Measurements from ENCODE around the gene PLCH2.
"Not testable (repeated sequence)": the region's sequence is repeated elsewhere in the genome, so short reads cannot be mapped to it uniquely, and the experiment has no call there.

The PLCH2 gene

GRCh38 chr1:2476061-2476999 lies at the start of gene PLCH2:
Gene PLCH2, plus strand, starts transcription at chr1:2476289. Its CDS starts 300 bp downstream, at chr1:2476589.
- no peak for DNase-seq

DNA sequence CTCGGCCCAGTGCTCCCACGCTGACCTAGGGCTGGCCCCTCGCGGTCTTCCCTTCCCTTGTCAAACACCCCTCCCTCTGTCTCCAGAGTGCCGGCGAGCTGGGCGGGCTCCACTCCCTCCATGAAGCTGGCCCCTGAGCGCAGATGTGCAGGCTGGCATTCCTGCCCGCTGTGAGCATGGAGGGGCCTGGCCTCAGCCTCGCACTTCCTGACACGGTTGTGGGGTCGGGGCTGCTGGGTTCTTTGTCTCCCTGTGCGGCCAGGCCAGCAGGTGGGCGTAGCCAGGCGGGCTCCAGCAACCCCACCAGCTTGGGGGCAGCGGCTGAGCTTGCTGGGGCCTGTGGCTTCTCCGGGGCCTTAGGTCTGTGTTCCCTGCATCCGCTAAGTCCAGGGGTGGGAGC lies 49.5 kb upstream of the PLCH2 start:
- no peak for DNase-seq

GRCh38 chr1:2427051-2427450 lies 49.0 kb upstream of the PLCH2 start:
- no peak for DNase-seq

DNA sequence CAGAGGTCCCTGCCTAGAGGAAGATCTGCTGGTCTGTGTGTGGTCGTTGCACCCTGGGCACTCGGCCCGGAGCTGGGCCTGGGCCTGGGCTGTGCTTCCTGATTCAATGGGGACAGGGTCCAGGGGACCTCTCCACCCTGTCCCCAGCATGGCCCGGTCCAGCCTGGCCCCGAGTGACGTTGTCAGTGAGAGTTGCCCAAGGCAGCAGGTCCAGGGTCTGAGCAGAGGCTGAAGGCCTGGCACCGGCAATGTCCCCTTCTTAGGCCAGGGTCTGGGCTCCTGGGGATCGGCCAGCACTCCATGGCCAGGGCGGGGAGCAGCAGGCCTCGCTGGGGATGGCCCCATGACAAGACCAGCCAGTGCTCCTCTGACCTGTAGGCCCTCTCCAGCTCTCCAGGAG lies 48.1 kb upstream of the PLCH2 start:
- DNase-seq = no peak

GRCh38 chr1:2428490-2428889 lies 47.6 kb upstream of the PLCH2 start:
- DNase-seq = no peak

- DNase-seq = no peak
Observed at GRCh38 chr1:2429780-2430591, 46.1 kb upstream of the PLCH2 start.

DNA sequence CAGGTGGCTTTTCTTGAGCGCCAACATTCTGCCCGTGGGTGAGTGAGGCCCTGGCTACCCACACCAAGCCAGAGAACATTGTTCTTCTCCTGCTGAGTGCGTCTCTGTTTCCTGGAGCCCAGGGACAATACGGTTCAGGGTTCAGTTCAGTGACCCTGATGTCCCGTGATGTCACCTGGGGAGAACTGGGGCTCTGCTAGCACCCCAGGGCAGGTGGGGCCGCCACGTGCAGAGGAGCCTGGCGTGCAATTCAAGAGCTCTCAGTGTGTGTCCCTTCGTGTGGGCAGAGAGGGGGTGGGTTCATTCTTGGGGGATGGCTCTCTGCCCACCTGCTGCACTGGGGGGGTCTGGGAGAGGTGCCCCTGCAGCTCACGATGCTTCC lies 45.5 kb upstream of the PLCH2 start:
- DNase-seq = no peak

DNA sequence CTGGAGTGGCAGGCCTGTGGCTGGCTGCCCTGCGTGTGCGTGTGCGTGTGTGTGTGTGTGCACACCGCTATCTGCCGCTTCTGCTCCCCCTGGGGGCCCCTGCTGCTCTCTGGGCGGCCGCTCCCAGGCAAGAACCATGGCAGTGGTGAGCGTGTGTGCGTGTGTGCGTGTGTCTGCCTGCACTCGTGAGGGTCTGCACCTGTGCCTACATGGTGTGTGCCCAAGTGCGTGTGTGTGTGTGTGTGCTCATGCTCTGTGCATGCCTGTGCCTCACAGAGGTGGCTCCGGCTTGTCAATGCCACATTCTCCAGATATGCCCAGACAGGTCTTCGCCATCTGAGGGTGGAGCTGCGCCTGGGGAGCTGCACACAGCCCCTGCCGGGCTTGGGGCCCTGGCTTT lies 45.0 kb upstream of the PLCH2 start:
- DNase-seq = no peak

DNA sequence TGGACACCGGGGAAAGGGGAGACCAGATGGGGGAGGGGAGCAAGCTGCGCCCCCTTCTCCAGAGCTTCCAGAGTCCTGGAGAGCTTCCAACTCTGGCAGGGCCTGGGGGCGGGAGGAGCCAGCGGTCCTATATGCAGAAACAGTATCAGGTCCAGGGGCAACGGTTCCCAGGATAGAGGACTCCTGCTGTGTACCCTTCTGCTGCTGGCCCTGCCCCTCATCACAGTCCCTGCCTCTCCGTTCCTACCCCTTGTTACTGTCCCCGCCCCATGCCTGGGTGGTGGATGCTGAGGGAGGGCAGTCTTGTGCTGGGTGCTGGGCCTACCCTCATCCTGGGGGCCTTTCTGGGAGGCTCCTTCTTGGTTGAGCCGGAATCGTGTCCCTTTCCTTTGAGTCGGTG lies 44.6 kb upstream of the PLCH2 start:
- no peak for DNase-seq

DNA sequence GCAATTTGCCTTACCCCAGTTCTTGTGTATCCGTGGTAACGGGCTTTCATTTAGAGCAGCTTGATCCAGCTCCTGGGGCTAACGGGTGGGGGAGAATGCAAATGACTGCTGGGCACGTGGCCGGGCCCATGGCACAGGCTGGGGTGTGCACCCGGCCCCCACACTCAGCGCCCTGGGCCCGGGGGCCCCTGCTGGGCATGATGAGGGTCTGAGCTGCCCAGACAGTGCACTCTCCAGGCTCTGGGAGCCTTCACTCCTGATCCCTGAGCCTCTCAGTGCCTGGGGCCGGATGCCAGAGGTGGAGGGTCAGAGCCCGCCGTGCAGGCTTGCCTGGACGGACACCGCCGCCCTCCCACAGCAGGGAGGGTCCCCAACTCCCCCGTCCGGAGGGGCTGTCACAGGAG lies 43.6 kb upstream of the PLCH2 start:
- no peak for DNase-seq

DNA sequence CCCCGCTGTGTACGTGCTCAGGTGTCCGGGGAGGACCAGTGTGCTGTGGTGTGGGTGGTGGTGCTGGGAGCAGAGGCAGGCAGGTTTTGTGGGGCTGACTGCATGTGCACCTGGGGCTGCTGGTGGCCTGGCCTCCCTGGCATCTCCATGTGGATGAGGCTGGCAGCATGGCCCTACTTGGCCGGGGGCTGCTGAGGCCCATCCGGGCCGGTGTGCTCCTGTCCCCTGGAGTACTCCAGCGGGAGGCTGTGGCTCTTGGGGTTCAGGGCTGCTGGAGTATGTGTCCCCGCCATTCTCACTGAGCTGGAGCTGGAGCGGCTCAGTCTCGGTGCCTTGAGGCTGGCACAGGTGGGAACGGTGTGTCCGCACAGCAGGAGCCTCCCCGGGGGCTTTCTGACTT lies 42.9 kb upstream of the PLCH2 start:
- no peak for DNase-seq

DNA sequence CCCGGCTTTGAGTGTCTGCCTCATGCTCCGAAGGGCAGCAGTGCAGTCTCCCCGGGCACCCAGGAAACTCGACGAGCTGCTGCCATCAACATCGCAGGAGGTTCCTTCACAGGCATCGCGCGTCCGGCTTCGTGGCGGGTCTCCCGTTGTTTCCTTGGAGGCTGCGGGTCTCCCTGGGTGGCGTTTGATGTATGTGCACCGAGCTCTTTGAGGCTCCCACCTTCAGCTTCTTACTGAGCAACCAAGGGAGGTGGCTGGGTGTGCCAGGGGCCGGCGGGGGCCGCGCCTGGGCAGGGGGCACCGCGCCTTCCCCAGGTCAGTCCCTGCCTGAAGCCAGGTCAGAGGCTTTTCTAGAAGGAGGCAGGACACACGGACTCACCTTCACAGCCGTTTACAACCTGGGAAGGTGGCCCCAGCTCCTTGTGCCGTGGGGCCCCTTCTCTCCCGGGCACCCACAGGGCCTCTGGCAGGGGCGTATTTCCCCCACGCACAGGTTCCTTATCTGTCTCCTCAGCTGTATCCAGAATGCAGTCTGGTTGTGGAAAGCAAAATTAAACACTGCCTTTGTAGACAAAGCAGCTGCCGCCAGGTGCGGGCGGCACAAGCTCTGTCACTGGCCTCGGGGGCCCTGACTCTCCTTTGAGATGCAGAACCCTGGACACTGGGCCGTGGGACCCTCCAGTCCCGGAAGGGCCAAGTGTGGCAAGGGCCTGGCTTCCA lies 42.0 kb upstream of the PLCH2 start:
- no peak for DNase-seq

- no peak for DNase-seq
Observed at GRCh38 chr1:2435091-2435490, 41.0 kb upstream of the PLCH2 start.

DNA sequence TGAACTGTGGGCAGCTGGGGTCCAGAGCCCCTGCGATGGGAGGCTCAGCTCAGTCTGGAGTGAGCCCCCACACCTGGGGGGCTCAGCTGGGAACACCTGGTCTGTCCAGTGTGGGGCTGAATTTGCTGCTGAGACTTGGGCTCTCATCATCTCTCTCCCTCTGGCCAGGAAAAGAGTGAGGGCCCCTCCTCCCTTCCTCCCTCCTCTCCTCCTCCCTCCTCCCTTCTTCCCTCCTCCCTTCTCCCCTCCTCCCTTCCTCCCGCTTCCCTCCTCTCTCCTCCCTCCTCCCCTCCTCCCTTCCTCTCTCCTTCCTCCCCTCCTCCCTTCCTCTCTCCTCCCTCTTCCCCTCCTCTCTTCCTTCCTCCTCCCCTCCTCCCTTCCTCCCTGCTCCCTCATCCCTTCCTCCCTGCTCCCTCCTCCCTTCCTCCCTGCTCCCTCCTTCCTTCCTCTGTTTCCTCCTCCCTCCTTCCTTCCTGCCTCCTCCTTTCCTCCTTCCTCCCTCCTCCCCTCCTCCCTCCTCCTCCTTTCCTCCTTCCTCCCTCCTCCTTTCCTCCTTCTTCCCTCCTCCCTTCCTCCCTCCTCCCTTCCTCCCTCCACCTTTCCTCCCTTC lies 40.2 kb upstream of the PLCH2 start:
- DNase-seq = no peak

DNA sequence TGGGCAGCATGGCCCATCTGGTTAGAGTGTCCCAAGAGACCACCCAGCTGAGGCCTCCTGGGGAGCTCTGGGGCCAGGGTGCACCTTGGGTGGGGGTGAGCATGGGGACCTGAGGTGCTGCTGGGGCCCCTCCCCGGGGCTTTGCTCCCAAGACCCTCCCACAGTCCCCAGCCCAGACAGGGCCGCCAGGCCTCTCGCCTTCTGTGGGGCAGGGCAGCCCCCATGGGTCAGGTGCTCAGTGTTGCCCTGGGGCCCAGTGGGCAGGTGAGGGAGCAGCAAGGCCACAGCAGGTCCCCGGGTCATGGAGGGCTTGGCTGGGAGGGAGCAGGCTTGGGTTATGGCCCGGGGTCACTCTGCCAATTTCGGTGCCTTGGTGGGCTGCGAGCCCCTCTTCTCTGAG lies 39.2 kb upstream of the PLCH2 start:
- no peak for DNase-seq

DNA sequence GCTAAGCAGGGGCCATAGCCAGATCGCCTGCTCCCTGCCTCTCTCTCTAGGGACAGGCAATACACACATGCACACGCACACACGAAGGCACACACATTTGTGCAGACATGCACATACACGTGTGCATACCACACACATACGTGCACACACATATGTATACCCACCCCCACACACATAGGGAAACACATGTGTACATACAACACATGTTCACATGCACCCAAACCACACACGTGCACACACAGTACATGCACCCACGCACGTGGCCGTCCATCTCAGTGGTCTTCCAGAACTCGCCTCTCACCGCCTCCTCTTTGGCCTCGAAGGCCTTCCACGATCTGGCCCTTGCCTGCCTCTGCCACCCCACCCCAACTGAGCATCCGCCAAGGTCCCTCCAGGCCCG lies 38.5 kb upstream of the PLCH2 start:
- no peak for DNase-seq

DNA sequence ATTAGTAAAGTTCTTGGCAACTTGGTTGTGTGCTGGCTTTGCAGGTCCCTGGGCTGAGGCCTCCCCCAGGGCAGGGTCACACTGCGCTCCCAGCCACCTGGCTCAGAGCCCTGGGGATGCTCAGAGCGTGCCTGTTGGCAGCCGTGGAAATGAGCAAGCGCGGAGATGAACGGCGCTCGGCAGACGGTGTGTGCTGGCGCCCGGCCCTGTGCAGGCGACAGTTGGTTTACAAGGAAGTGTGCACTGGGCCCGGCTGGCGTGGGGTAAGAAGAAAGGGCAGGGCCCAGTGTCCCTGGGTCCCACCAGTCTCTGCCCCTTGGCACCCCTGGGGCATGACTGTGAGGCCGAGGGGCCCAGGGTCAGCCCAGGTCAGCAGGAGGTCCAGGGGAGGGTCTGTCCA lies 38.1 kb upstream of the PLCH2 start:
- DNase-seq = no peak

- no peak for DNase-seq
Observed at GRCh38 chr1:2438641-2439040, 37.4 kb upstream of the PLCH2 start.

GRCh38 chr1:2439369-2439768 lies 36.7 kb upstream of the PLCH2 start:
- DNase-seq = no peak

DNA sequence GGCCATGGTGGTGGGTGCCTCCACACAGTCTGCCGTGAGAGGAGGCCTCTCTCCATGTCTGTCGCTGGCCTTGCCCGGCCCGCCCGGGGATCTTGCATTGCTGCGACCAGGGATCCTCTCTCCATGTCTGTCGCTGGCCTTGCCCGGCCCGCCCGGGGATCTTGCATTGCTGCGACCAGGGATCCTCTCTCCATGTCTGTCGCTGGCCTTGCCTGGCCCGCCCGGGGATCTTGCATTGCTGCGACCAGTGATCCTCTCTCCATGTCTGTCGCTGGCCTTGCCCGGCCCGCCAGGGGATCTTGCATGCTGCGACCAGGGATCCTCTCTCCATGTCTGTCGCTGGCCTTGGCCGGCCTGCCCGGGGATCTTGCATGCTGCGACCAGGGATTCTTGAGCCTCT lies 35.7 kb upstream of the PLCH2 start:
- DNase-seq = not testable (repeated sequence)

- no peak for DNase-seq
Observed at GRCh38 chr1:2441746-2442145, 34.3 kb upstream of the PLCH2 start.

DNA sequence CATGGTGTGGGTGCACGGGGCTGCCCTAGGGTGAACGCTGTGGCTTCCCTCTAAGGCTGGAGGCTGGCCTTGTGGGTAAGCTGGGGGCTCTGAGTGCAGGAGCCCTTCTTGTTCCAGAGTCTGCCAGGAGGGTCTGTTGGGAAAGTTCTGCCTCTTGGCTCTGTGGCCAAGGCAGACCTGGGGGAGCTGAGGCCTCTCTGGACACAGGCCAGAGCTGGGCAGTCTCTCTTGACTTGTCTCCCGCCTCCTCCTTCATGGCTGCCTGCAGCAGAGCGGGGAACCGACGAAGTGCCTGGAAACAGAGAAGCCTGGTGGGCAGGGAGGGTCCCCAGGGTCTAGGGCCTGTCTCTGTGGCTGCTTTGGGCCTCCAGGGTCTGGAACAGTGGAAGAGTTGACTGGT lies 33.4 kb upstream of the PLCH2 start:
- DNase-seq = no peak

Measured in activated CD4-positive, CD25-positive, alpha-beta regulatory T cell (primary cell).